PC-9 (cell line): ENCODE results near the gene CAVIN1. TPM values are rescaled to one million over a fixed set of nuclear protein-coding genes. Genes with fewer than 3 reads are reported as not detected.

Experiments
- BruUV-seq: library from RNA; stranded (reverse); fragments of 400-500 nt; replicated peaks from 2 replicates; lab custom pipeline; 2021; lab: Mats Ljungman, UMichigan
- CTCF ChIA-PET: fragments of 300-600 bp; sonication (Branson Sonifier 250); formaldehyde crosslinking; loops from one replicate; lab custom pipeline; 2022; ENCODE audit warnings: antibody characterized with exemption; lab: Charles Lee
- POLR2A ChIA-PET: fragments of 300-600 bp; sonication (Branson Sonifier 250); formaldehyde crosslinking; loops from one replicate; lab custom pipeline; 2022; ENCODE audit warnings: antibody characterized with exemption; ENCODE audit not compliant: unreplicated experiment; lab: Charles Lee
- DNase-seq, 2 experiments: peaks; one replicate each; pipeline versions ENCODE4 v3.0.0 to v3.0.0-alpha.2; 2015 to 2022; ENCODE audit warnings: mixed read lengths in 1 of 2
- H2AFZ ChIP-seq: fragments of 200-600 bp; sonication (generic); 2 replicates; pipeline ENCODE4 v1.8.1; 2017; ENCODE audit warnings: antibody characterized with exemption
- H3F3A ChIP-seq: fragments of 200-600 bp; sonication (generic); 2 replicates; pipeline ENCODE4 v1.8.1; 2017; ENCODE audit warnings: antibody characterized with exemption, mild to moderate bottlenecking, low read depth; ENCODE audit not compliant: insufficient read depth
- H3K27ac ChIP-seq: fragments of 200-600 bp; sonication (generic); 2 replicates; pipeline ENCODE4 v1.6.1; 2016; ENCODE audit warnings: mixed run types
- H3K27me3 ChIP-seq: fragments of 200-600 bp; sonication (generic); 2 replicates; pipeline ENCODE4 v1.6.1; 2016; ENCODE audit warnings: low read depth, mixed run types; ENCODE audit not compliant: insufficient read depth
- H3K36me3 ChIP-seq: fragments of 200-600 bp; sonication (generic); 2 replicates; pipeline ENCODE4 v1.6.1; 2016; ENCODE audit warnings: low read depth, mixed run types
- H3K4me1 ChIP-seq: fragments of 200-600 bp; sonication (generic); replicated peaks from 2 replicates; pipeline ENCODE4 v1.6.1; 2016; ENCODE audit warnings: mixed run types; ENCODE audit not compliant: insufficient read depth
- H3K4me2 ChIP-seq: fragments of 200-600 bp; sonication (generic); 2 replicates; pipeline ENCODE4 v1.6.1; 2017; ENCODE audit warnings: mixed run types
- H3K4me3 ChIP-seq: fragments of 200-600 bp; sonication (generic); 2 replicates; pipeline ENCODE4 v1.6.1; 2016; ENCODE audit warnings: mixed run types
- H3K79me2 ChIP-seq: fragments of 200-600 bp; sonication (generic); 2 replicates; pipeline ENCODE4 v1.6.1; 2017; ENCODE audit warnings: low read depth, mixed run types
- H3K9me2 ChIP-seq: fragments of 200-600 bp; sonication (generic); 2 replicates; pipeline ENCODE4 v1.8.1; 2017; ENCODE audit warnings: mild to moderate bottlenecking; ENCODE audit not compliant: insufficient read depth
- H3K9me3 ChIP-seq: fragments of 200-600 bp; sonication (generic); 2 replicates; pipeline ENCODE4 v1.8.1; 2016; ENCODE audit warnings: low read depth; ENCODE audit not compliant: insufficient read depth
- H4K20me1 ChIP-seq: fragments of 200-600 bp; sonication (generic); 2 replicates; pipeline ENCODE4 v1.8.1; 2017; ENCODE audit not compliant: insufficient read depth
- CTCF ChIP-seq: fragments of 200-600 bp; sonication (generic); conservative IDR thresholded peaks from 2 replicates; pipeline ENCODE4 v1.6.1; 2017; ENCODE audit warnings: mixed run types, antibody characterized with exemption, mild to moderate bottlenecking, moderate library complexity
- EZH2 ChIP-seq: fragments of 200-600 bp; sonication (generic); IDR thresholded peaks from 2 replicates; pipeline ENCODE4 v1.8.0; 2017; ENCODE audit warnings: antibody characterized with exemption, low read depth
- intact Hi-C: fragments of 100-400 bp; cut with micrococcal nuclease; formaldehyde crosslinking; loops from one replicate; pipeline ENCODE4 v1.10.0; 2022; ENCODE audit not compliant: unreplicated experiment
- total RNA-seq: library from RNA; stranded (reverse); gene quantifications from 2 replicates; pipeline ENCODE4 v1.2.3, GENCODE V29; 2021

The CAVIN1 gene
- total RNA-seq, 1 experiment from 2014 or later = 170 TPM

- no peak overlapping the region for H3K27ac ChIP-seq
- no peak for DNase-seq
- ChIA-PET POLR2A (no interaction called here), CTCF (interaction anchor here (0.6 kb wide), 1 partner anchor 14 kb away, joined by 3 read pairs; no protein-coding TSS in a partner anchor)
- H3F3A ChIP-seq = peaks cover 12% of the 10 kb centered on the region
- no peaks in the 10 kb centered on the region for H3K36me3 ChIP-seq
- H3K4me3 ChIP-seq = no peak overlapping the region
- BruUV-seq = no TSS peak
- peaks cover 4% of the 10 kb centered on the region; the same call in 1 of the 2 replicates for H3K4me1 ChIP-seq
- H3K4me2 ChIP-seq = no peak overlapping the region
- no peaks in the 10 kb centered on the region for H3K27me3 ChIP-seq
- H3K9me3 ChIP-seq = no peaks in the 10 kb centered on the region
- TF ChIP-seq CTCF = no peak
- no peak for TF ChIP-seq EZH2
- H3K79me2 ChIP-seq = peaks cover 64% of the 10 kb centered on the region
- intact Hi-C loops = no loop called here
- H3K9me2 ChIP-seq = no peaks in the 10 kb centered on the region
- no peak overlapping the region for H2AFZ ChIP-seq
- H4K20me1 ChIP-seq = 0 out of 2 replicates have a peak, but pooled peaks cover 4% of the 10 kb centered on the region
Observed at GRCh38 chr17:42365136-42365535, 57.9 kb downstream of the CAVIN1 start.

- H3K4me2 ChIP-seq = no peak overlapping the region
- H4K20me1 ChIP-seq = 0 out of 2 replicates have a peak, but pooled peaks cover 4% of the 10 kb centered on the region
- H3K4me3 ChIP-seq = no peak overlapping the region
- no TSS peak for BruUV-seq
- no peaks in the 10 kb centered on the region for H3K9me3 ChIP-seq
- intact Hi-C loops = no loop called here
- H3K4me1 ChIP-seq = peaks cover 4% of the 10 kb centered on the region; the same call in 1 of the 2 replicates
- H2AFZ ChIP-seq = no peak overlapping the region
- TF ChIP-seq EZH2 (no peak), CTCF (no peak)
- H3F3A ChIP-seq = peaks cover 12% of the 10 kb centered on the region
- H3K9me2 ChIP-seq = no peaks in the 10 kb centered on the region
- no peak for DNase-seq
- peaks cover 57% of the 10 kb centered on the region for H3K79me2 ChIP-seq
- POLR2A ChIA-PET = no interaction called here
- no peak overlapping the region for H3K27ac ChIP-seq
- H3K36me3 ChIP-seq = no peaks in the 10 kb centered on the region
- H3K27me3 ChIP-seq = no peaks in the 10 kb centered on the region
- CTCF ChIA-PET = no interaction called here
Observed at GRCh38 chr17:42363767-42364585, 59.1 kb downstream of the CAVIN1 start.

GRCh38 chr17:42363231-42363630 lies 59.8 kb downstream of the CAVIN1 start:
- Histone ChIP-seq H3K9me3 (no peaks in the 10 kb centered on the region), H2AFZ (no peak overlapping the region), H3K27me3 (no peaks in the 10 kb centered on the region), H3F3A (peaks cover 7% of the 10 kb centered on the region), H4K20me1 (0 out of 2 replicates have a peak, but pooled peaks cover 4% of the 10 kb centered on the region), H3K4me3 (no peak overlapping the region), H3K4me2 (no peak overlapping the region), H3K79me2 (peaks cover 55% of the 10 kb centered on the region), H3K27ac (no peak overlapping the region), H3K36me3 (no peaks in the 10 kb centered on the region), H3K9me2 (no peaks in the 10 kb centered on the region), H3K4me1 (peaks cover 1% of the 10 kb centered on the region; the same call in 1 of the 2 replicates)
- POLR2A ChIA-PET = no interaction called here
- TF ChIP-seq CTCF = no peak
- TF ChIP-seq EZH2 = no peak
- intact Hi-C loops = no loop called here
- BruUV-seq = no TSS peak
- CTCF ChIA-PET = no interaction called here
- no peak for DNase-seq
